ENCODE data around the gene MN1.

The MN1 gene

GRCh38 chr22:27827604-27828587 is 26.3 kb upstream of the MN1 start:
- no peak for DNase-seq (ENCODE audit: low spot score)

GRCh38 chr22:27825174-27825573 is 23.6 kb upstream of the MN1 start:
- DNase-seq (ENCODE audit: low spot score) = no peak

- no peak for DNase-seq (ENCODE audit: low spot score)
Observed at GRCh38 chr22:27823221-27823620, 21.7 kb upstream of the MN1 start.

- DNase-seq (ENCODE audit: low spot score) = no peak
Observed at GRCh38 chr22:27820896-27821866, 19.6 kb upstream of the MN1 start.

- no peak for DNase-seq (ENCODE audit: low spot score)
Observed at GRCh38 chr22:27816552-27816951, 15.0 kb upstream of the MN1 start.

GRCh38 chr22:27815826-27816530 is 14.4 kb upstream of the MN1 start:
- no peak for DNase-seq (ENCODE audit: low spot score)

- DNase-seq (ENCODE audit: low spot score) = no peak
Observed at GRCh38 chr22:27814993-27815392, 13.4 kb upstream of the MN1 start.

- DNase-seq (ENCODE audit: low spot score) = no peak
Observed at GRCh38 chr22:27811778-27812177, 10.2 kb upstream of the MN1 start.

- no peak for DNase-seq (ENCODE audit: low spot score)
Observed at GRCh38 chr22:27810609-27811151, 9.1 kb upstream of the MN1 start.

- no peak for DNase-seq (ENCODE audit: low spot score)
Observed at GRCh38 chr22:27809700-27810608, 8.4 kb upstream of the MN1 start.

GRCh38 chr22:27809226-27809603 is 7.7 kb upstream of the MN1 start:
- no peak for DNase-seq (ENCODE audit: low spot score)

- DNase-seq (ENCODE audit: low spot score) = no peak
Observed at GRCh38 chr22:27808451-27809225, 7.1 kb upstream of the MN1 start.

- DNase-seq (ENCODE audit: low spot score) = no peak
Observed at GRCh38 chr22:27805841-27806240, 4.3 kb upstream of the MN1 start.

GRCh38 chr22:27804470-27805297 is 3.1 kb upstream of the MN1 start:
- DNase-seq (ENCODE audit: low spot score) = peak; percentile 47

- no peak for DNase-seq (ENCODE audit: low spot score)
Observed at GRCh38 chr22:27803841-27804415, 2.4 kb upstream of the MN1 start.

GRCh38 chr22:27802346-27803073 is 954 bp upstream of the MN1 start:
- DNase-seq (ENCODE audit: low spot score) = no peak

GRCh38 chr22:27801202-27801615 is 347 bp downstream of the MN1 start:
- DNase-seq (ENCODE audit: low spot score) = no peak
